ENCODE results near the gene SEC16B. TPM values are rescaled to one million over a fixed set of nuclear protein-coding genes. Genes with fewer than 3 reads are reported as not detected.

SEC16B gene
- total RNA-seq, 4 donors from 2014 or later, result 1.8 to 5.5 (median 3.5) TPM

DNA sequence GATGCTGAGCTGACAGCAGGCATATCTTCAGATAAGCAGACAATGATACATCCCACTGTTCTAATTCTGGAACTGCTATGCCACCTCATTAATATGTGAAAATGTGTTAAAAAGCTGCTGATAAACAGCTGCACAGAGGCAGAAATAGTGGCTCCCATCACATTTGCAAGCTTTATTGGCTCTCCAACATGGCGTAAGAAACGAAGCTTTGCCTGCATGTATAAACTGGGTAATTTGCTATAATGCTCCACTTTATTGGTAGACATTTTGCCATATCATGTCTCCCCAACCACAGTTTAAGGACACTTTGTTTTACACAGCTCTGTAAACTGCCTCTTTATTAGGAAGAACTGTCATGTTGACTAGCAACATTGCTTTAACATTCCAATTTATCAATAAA lies 49.8 kb downstream of the SEC16B start:
- WGBS, 2 donors (ENCODE audit: low coverage in 1 of 2), result 91 to 93% methylated on average over 2 of the region's 2 CpGs
- no peaks in the 10 kb centered on the region for H3K36me3 ChIP-seq
- H3K4me3 ChIP-seq, result no peak overlapping the region
- H3K27me3 ChIP-seq, result no peaks in the 10 kb centered on the region
- ATAC-seq, result no peak
- H3K4me1 ChIP-seq, result no peaks in the 10 kb centered on the region
- no peak for TF ChIP-seq POLR2A (IDR thresholded peaks at IDR 0.05)
- TF ChIP-seq EP300 (IDR thresholded peaks at IDR 0.05), result no peak
- TF ChIP-seq, protein P1, sequence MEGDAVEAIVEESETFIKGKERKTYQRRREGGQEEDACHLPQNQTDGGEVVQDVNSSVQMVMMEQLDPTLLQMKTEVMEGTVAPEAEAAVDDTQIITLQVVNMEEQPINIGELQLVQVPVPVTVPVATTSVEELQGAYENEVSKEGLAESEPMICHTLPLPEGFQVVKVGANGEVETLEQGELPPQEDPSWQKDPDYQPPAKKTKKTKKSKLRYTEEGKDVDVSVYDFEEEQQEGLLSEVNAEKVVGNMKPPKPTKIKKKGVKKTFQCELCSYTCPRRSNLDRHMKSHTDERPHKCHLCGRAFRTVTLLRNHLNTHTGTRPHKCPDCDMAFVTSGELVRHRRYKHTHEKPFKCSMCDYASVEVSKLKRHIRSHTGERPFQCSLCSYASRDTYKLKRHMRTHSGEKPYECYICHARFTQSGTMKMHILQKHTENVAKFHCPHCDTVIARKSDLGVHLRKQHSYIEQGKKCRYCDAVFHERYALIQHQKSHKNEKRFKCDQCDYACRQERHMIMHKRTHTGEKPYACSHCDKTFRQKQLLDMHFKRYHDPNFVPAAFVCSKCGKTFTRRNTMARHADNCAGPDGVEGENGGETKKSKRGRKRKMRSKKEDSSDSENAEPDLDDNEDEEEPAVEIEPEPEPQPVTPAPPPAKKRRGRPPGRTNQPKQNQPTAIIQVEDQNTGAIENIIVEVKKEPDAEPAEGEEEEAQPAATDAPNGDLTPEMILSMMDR (IDR thresholded peaks at IDR 0.05), result no peak
- no peak overlapping the region for H3K27ac ChIP-seq
- H3K9me3 ChIP-seq, result no peaks in the 10 kb centered on the region

DNA sequence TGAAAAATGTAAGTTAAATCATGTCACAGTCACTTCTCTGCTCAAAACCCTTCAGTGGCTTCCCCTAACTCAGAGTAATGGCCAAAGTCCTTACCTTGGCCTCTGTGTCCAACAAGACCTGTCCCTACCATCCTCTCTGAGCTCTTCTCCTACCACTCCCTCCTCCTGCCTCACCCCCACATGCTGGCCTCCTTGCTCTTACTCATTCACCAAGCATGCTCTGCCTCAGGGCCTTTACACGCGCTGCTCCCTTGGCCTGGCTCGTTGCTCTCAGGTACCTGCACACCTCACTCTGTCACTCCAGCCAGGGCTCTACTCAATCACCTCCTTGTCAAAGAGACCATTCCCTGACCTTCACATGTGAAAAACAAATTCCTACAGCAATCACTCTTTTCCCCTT lies 54.2 kb downstream of the SEC16B start:
- peaks cover 14% of the 10 kb centered on the region for H3K27me3 ChIP-seq
- H3K4me3 ChIP-seq, result no peak overlapping the region
- H3K27ac ChIP-seq, result no peak overlapping the region
- TF ChIP-seq, protein P1 (IDR thresholded peaks at IDR 0.05), result no peak
- TF ChIP-seq POLR2AphosphoS5 (IDR thresholded peaks at IDR 0.05) (no peak), POLR2A (IDR thresholded peaks at IDR 0.05) (no peak), EP300 (IDR thresholded peaks at IDR 0.05) (no peak)
- no peaks in the 10 kb centered on the region for H3K9me3 ChIP-seq
- WGBS, 2 donors (ENCODE audit: low coverage in 1 of 2), result 72 to 100% methylated on average over 1 to 3 of the region's 3 CpGs
- H3K4me1 ChIP-seq, result no peaks in the 10 kb centered on the region
- no peak for ATAC-seq
- no peaks in the 10 kb centered on the region for H3K36me3 ChIP-seq

DNA sequence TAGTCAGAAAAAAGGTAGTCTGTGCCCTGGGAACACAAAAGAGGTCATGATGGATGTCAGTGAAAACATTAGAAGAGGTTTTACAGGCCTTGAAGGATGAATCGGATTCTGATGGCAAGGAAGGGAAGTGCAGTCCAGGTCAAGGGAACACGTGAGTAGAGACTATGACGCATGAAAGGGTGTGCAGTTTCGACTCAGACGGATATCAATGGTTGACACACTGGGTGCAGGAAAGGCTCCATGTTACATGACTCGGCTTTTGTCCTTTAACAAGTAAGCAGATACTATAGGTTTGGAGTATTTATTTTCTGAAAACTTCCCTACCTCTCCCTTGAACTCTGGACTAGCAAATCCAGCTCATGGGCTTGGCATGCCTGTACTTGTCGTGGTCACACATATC lies 55.3 kb downstream of the SEC16B start:
- no peak overlapping the region for H3K4me3 ChIP-seq
- no peaks in the 10 kb centered on the region for H3K4me1 ChIP-seq
- no peak for ATAC-seq
- no peaks in the 10 kb centered on the region for H3K9me3 ChIP-seq
- WGBS, 2 donors (ENCODE audit: low coverage in 1 of 2), result 83 to 93% methylated on average over 7 of the region's 7 CpGs
- peaks cover 21% of the 10 kb centered on the region for H3K27me3 ChIP-seq
- H3K36me3 ChIP-seq, result no peaks in the 10 kb centered on the region
- TF ChIP-seq POLR2A (IDR thresholded peaks at IDR 0.05), result no peak
- TF ChIP-seq EP300 (IDR thresholded peaks at IDR 0.05), result no peak
- no peak for TF ChIP-seq POLR2AphosphoS5 (IDR thresholded peaks at IDR 0.05)
- TF ChIP-seq, protein P1 (IDR thresholded peaks at IDR 0.05), result no peak
- no peak overlapping the region for H3K27ac ChIP-seq

DNA sequence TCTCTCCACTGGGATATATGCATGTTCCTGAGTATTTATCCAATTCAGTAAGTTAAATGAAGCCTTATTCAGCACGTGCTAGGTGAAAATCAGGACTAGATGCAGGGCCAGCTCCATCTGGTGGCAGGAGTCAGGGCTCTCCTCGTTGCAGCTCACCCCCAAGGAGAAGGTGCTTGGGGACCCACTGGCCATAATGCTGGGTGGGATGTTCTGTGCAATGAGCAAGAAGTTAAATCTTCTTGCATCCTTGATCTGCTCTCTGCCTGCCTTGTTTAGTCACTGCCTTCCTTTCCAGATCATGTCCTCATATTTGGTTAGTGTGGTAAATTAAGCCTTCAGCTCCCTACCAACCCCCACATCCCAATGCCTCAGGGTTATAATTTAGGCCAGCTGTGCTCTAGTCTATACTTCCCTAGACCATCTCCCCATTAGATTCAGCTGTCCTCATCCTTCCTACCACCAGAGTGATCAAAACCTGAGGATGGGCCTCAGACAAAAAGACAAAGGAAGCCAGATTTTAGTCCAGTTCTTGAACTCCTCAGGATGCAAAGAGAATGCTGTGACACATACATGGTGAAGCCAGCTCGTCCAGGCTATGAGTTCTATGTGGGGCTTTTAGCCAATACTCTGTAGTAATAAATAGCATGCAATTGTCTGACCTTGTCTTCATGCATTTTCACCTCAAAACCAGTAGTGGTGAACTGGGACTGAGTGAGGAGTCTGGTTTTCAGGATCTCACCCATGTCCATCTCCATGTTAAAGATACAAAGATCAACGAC lies 55.9 kb downstream of the SEC16B start:
- TF ChIP-seq POLR2A (IDR thresholded peaks at IDR 0.05), result no peak
- TF ChIP-seq, protein P1 (IDR thresholded peaks at IDR 0.05), result peak in 1 of 4 experiments; percentile 24
- ATAC-seq, result no peak
- Histone ChIP-seq H3K27ac (no peak overlapping the region), H3K4me3 (no peak overlapping the region), H3K27me3 (peaks cover 21% of the 10 kb centered on the region), H3K4me1 (no peaks in the 10 kb centered on the region), H3K36me3 (no peaks in the 10 kb centered on the region), H3K9me3 (no peaks in the 10 kb centered on the region)
- 30 to 43% methylated on average over 3 to 4 of the region's 4 CpGs for WGBS, 2 donors (ENCODE audit: low coverage in 1 of 2)

DNA sequence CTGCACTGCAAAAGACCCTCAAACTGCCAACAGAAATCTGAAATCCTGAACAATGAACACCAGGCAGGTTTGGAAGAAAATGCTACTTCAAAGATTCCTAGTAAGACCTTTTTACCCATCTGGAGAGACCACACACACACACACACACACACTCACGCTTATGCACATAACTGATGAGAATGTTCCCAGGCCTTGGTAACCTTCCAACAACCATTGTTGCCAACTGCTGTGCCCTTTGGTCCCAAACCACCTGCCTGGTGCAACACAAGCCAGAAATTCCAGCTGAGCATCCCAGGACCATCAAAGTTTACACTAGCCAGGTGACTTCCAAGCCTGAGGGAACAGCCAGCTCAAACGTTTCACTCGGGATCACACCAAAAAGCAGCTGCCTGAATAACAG lies 56.9 kb downstream of the SEC16B start:
- no peak for ATAC-seq
- no peaks in the 10 kb centered on the region for H3K4me1 ChIP-seq
- H3K27ac ChIP-seq, result no peak overlapping the region
- no peaks in the 10 kb centered on the region for H3K36me3 ChIP-seq
- no peaks in the 10 kb centered on the region for H3K9me3 ChIP-seq
- TF ChIP-seq, protein P1 (IDR thresholded peaks at IDR 0.05), result no peak
- no peak for TF ChIP-seq POLR2AphosphoS5 (IDR thresholded peaks at IDR 0.05)
- no peak for TF ChIP-seq EP300 (IDR thresholded peaks at IDR 0.05)
- TF ChIP-seq POLR2A (IDR thresholded peaks at IDR 0.05), result no peak
- WGBS, 2 donors (ENCODE audit: low coverage in 1 of 2), result 33 to 55% methylated on average over 1 to 3 of the region's 3 CpGs
- H3K27me3 ChIP-seq, result peaks cover 21% of the 10 kb centered on the region
- no peak overlapping the region for H3K4me3 ChIP-seq

All from gastroesophageal sphincter (tissue), 4 donors.